Breast epithelium (tissue), 3 donors: ENCODE measurements around the gene GALNT10.

Experiments used
- POLR2A ChIP-seq: fragments of 450-650 bp; IDR thresholded peaks from one replicate; pipeline ENCODE4 v1.6.1; 2016; ENCODE audit warnings: antibody characterized with exemption, mild to moderate bottlenecking, moderate library complexity
- TF ChIP-seq, protein P1 (sequence below), 3 donors: fragments of 450-650 bp; IDR thresholded peaks; one replicate each; pipeline ENCODE4 v1.5.1; 2016 to 2017; ENCODE audit warnings: antibody characterized with exemption in 3 of 3, mild to moderate bottlenecking in 3 of 3, moderate library complexity in 3 of 3

DNA sequence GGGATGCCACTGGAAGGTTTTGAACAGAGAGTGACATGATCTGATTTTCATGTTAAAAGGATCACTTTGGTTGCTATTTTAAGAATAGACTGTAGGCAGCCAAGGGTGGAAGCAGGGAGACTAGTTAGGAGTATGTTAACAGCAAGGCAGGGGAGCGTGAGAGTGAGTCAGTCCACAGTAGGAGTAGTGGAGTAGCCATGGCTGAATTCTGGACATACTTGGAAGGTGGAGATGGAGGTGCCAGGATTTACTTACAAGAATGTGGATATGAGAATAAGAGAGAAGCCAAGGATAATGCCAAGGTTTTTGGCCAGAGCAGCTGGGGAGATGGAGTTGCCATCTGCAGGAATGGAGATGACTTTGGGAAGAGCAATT, 118.8 kb downstream of the GALNT10 start:
- TF ChIP-seq, protein P1, sequence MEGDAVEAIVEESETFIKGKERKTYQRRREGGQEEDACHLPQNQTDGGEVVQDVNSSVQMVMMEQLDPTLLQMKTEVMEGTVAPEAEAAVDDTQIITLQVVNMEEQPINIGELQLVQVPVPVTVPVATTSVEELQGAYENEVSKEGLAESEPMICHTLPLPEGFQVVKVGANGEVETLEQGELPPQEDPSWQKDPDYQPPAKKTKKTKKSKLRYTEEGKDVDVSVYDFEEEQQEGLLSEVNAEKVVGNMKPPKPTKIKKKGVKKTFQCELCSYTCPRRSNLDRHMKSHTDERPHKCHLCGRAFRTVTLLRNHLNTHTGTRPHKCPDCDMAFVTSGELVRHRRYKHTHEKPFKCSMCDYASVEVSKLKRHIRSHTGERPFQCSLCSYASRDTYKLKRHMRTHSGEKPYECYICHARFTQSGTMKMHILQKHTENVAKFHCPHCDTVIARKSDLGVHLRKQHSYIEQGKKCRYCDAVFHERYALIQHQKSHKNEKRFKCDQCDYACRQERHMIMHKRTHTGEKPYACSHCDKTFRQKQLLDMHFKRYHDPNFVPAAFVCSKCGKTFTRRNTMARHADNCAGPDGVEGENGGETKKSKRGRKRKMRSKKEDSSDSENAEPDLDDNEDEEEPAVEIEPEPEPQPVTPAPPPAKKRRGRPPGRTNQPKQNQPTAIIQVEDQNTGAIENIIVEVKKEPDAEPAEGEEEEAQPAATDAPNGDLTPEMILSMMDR (IDR thresholded peaks at IDR 0.05), result no peak
- TF ChIP-seq POLR2A, result no peak
